Adipocyte (in vitro differentiated cells): Measurements from ENCODE around the gene DIP2A.

ENCODE experiments used
- DNase-seq: peaks from one replicate; pipeline ENCODE4 v3.0.0-alpha.2; 2015; ENCODE audit warnings: low read depth
- H3K27me3 ChIP-seq: replicated peaks from 2 replicates; pipeline ENCODE4 v1.7.0; 2013; ENCODE audit warnings: mild to moderate bottlenecking, low read length, moderate library complexity; ENCODE audit not compliant: control insufficient read depth, insufficient read depth
- H3K36me3 ChIP-seq: 2 replicates; pipeline ENCODE4 v1.7.0; 2013; ENCODE audit warnings: low read length, mild to moderate bottlenecking, moderate library complexity; ENCODE audit not compliant: control insufficient read depth, insufficient read depth, severe bottlenecking
- H3K4me1 ChIP-seq: 2 replicates; pipeline ENCODE4 v1.7.0; 2013; ENCODE audit warnings: mild to moderate bottlenecking, low read length, moderate library complexity; ENCODE audit not compliant: control insufficient read depth, insufficient read depth
- H3K4me3 ChIP-seq: 2 replicates; pipeline ENCODE4 v1.7.0; 2013; ENCODE audit warnings: mild to moderate bottlenecking, low read length, moderate library complexity
- H3K9ac ChIP-seq: 2 replicates; pipeline ENCODE4 v1.7.0; 2013; ENCODE audit warnings: mild to moderate bottlenecking, low read length, moderate library complexity
- H3K9me3 ChIP-seq: 2 replicates; pipeline ENCODE4 v1.7.0; 2013; ENCODE audit warnings: mild to moderate bottlenecking, low read length, moderate library complexity; ENCODE audit not compliant: control insufficient read depth

Gene DIP2A

GRCh38 chr21:46420241-46421190 lies 38.2 kb upstream of the DIP2A start:
- no peaks in the 10 kb centered on the region for H3K27me3 ChIP-seq
- H3K9ac ChIP-seq = no peak overlapping the region
- no peak for DNase-seq
- peaks cover 66% of the 10 kb centered on the region for H3K36me3 ChIP-seq
- H3K9me3 ChIP-seq = no peaks in the 10 kb centered on the region
- H3K4me3 ChIP-seq = no peak overlapping the region
- no peaks in the 10 kb centered on the region for H3K4me1 ChIP-seq

- Histone ChIP-seq H3K4me1 (no peaks in the 10 kb centered on the region), H3K4me3 (no peak overlapping the region), H3K9me3 (no peaks in the 10 kb centered on the region), H3K27me3 (no peaks in the 10 kb centered on the region), H3K36me3 (peaks cover 63% of the 10 kb centered on the region), H3K9ac (no peak overlapping the region)
- no peak for DNase-seq
These were observed 37.4 kb upstream of the DIP2A start for GRCh38 chr21:46421191-46421750.

- H3K9ac ChIP-seq = no peak overlapping the region
- DNase-seq = no peak
- no peak overlapping the region for H3K4me3 ChIP-seq
- H3K9me3 ChIP-seq = no peaks in the 10 kb centered on the region
- no peaks in the 10 kb centered on the region for H3K27me3 ChIP-seq
- no peaks in the 10 kb centered on the region for H3K4me1 ChIP-seq
- H3K36me3 ChIP-seq = peaks cover 57% of the 10 kb centered on the region
These were observed 36.7 kb upstream of the DIP2A start for GRCh38 chr21:46421756-46422555.

- no peaks in the 10 kb centered on the region for H3K4me1 ChIP-seq
- no peak overlapping the region for H3K4me3 ChIP-seq
- no peaks in the 10 kb centered on the region for H3K27me3 ChIP-seq
- no peak overlapping the region for H3K9ac ChIP-seq
- peaks cover 61% of the 10 kb centered on the region for H3K36me3 ChIP-seq
- no peaks in the 10 kb centered on the region for H3K9me3 ChIP-seq
- DNase-seq = no peak
These were observed 36.0 kb upstream of the DIP2A start for GRCh38 chr21:46422636-46423241.

DNA sequence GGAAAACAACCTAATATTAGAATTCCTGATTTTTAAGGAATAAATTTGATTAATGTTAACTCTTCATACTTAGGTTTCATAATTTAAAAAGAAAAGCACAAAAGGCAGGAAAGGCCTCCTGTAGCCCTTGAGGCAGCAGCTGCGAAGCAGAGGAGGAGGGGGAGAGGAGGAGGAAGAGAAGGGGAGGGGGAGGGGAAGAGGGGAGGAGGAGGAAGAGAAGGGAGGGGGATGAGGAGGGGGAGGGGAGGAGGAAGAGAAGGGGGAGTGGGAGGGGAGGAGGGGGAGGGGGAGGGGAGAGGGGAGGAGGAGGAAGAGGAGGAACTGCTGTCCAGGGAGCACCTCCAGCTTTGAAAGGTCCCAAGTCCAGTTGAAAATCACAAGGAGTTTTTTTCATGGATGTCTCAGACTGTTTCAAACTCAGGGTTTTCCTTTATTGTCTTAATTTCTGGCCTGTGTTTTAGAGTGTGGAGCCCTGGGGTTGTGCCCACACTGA lies 35.1 kb upstream of the DIP2A start:
- Histone ChIP-seq H3K9me3 (no peaks in the 10 kb centered on the region), H3K4me1 (no peaks in the 10 kb centered on the region), H3K9ac (no peak overlapping the region), H3K36me3 (peaks cover 61% of the 10 kb centered on the region), H3K27me3 (no peaks in the 10 kb centered on the region), H3K4me3 (no peak overlapping the region)
- no peak for DNase-seq

- Histone ChIP-seq H3K36me3 (peaks cover 61% of the 10 kb centered on the region), H3K4me1 (no peaks in the 10 kb centered on the region), H3K9ac (no peak overlapping the region), H3K4me3 (no peak overlapping the region), H3K27me3 (no peaks in the 10 kb centered on the region), H3K9me3 (no peaks in the 10 kb centered on the region)
- DNase-seq = no peak
These were observed 34.6 kb upstream of the DIP2A start for GRCh38 chr21:46424039-46424591.

- DNase-seq = no peak
- H3K9ac ChIP-seq = no peak overlapping the region
These were observed 34.1 kb upstream of the DIP2A start for GRCh38 chr21:46424621-46425020.

GRCh38 chr21:46425041-46425440 lies 33.6 kb upstream of the DIP2A start:
- H3K36me3 ChIP-seq = peaks cover 56% of the 10 kb centered on the region

More at GRCh38 chr21:46424621-46425020, 34.1 kb upstream of the DIP2A start:
- Histone ChIP-seq H3K27me3 (no peaks in the 10 kb centered on the region), H3K4me1 (no peaks in the 10 kb centered on the region), H3K9me3 (no peaks in the 10 kb centered on the region), H3K4me3 (no peak overlapping the region), H3K36me3 (peaks cover 56% of the 10 kb centered on the region)

DNA sequence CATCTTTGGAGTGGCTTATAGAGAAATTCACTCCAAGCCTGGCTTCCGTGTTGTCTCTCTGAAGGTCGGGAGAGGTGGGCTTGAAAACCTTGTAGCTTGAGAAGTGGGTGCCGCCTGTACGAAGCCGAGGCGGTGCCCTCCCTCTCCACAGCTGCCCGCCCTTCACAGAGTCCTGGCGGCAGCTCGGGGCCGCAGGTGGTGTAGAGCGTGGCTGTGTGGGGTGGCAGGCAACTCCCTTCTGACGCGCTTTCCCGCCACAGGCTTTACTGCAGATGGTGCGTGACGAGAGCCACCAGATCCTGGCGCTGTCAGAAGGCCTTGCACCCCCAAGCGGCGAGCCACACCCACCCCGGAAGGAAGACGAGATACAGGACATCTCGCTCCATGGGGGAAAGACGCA lies 33.1 kb upstream of the DIP2A start:
- Histone ChIP-seq H3K4me3 (no peak overlapping the region), H3K9ac (no peak overlapping the region), H3K9me3 (no peaks in the 10 kb centered on the region), H3K4me1 (no peaks in the 10 kb centered on the region), H3K36me3 (peaks cover 56% of the 10 kb centered on the region), H3K27me3 (no peaks in the 10 kb centered on the region)
- DNase-seq = no peak

More at GRCh38 chr21:46425041-46425440, 33.6 kb upstream of the DIP2A start:
- no peak for DNase-seq
- Histone ChIP-seq H3K4me3 (no peak overlapping the region), H3K27me3 (no peaks in the 10 kb centered on the region), H3K4me1 (no peaks in the 10 kb centered on the region), H3K9me3 (no peaks in the 10 kb centered on the region), H3K9ac (no peak overlapping the region)

DNA sequence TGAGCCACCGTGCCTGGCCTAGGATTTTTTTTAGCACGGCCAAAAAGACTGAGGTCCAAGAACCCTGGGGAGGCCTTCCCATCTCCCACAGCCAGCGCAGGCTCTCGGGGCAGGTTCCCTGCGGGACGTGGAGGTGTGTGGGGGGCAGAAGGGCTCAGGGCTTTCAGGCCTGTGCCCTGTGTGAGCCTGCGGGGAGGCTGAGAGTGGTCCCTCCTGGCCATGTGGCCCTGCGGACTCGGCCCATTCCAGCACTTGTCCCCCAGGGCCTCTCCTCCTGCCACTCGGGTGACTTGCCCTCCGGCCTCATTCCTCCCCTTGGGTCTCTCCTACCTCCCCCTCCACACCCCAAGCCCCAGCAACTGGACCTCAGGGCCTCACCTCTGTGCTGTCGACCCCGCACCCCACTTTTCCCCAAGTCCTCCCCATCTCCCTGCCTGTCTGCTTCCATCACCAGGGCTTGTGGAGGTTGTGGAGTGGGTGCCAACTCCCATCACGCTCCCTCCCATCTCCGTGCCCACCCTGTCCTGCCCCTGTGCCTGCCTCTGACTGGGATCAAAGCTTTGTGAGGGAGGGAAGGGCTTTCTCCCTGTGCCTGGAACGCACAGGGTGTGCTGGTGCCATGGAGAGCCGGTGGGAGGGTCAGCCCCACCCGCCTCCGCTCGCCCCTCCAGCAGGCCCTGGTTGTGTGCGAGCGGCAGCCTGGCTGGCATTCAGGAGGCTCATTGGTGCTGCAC lies 32.2 kb upstream of the DIP2A start:
- H3K4me1 ChIP-seq = no peaks in the 10 kb centered on the region
- no peaks in the 10 kb centered on the region for H3K27me3 ChIP-seq
- no peak for DNase-seq
- no peak overlapping the region for H3K4me3 ChIP-seq
- no peak overlapping the region for H3K9ac ChIP-seq
- peaks cover 55% of the 10 kb centered on the region for H3K36me3 ChIP-seq
- no peaks in the 10 kb centered on the region for H3K9me3 ChIP-seq
